Measurements from ENCODE around the gene FOXG1. TPM values are rescaled to one million over a fixed set of nuclear protein-coding genes. Genes with fewer than 3 reads are reported as not detected.

The FOXG1 gene
- total and polyA plus RNA-seq, 2 donors (not counting 1 experiment from before 2014, with no cell fraction given): not detected

DNA sequence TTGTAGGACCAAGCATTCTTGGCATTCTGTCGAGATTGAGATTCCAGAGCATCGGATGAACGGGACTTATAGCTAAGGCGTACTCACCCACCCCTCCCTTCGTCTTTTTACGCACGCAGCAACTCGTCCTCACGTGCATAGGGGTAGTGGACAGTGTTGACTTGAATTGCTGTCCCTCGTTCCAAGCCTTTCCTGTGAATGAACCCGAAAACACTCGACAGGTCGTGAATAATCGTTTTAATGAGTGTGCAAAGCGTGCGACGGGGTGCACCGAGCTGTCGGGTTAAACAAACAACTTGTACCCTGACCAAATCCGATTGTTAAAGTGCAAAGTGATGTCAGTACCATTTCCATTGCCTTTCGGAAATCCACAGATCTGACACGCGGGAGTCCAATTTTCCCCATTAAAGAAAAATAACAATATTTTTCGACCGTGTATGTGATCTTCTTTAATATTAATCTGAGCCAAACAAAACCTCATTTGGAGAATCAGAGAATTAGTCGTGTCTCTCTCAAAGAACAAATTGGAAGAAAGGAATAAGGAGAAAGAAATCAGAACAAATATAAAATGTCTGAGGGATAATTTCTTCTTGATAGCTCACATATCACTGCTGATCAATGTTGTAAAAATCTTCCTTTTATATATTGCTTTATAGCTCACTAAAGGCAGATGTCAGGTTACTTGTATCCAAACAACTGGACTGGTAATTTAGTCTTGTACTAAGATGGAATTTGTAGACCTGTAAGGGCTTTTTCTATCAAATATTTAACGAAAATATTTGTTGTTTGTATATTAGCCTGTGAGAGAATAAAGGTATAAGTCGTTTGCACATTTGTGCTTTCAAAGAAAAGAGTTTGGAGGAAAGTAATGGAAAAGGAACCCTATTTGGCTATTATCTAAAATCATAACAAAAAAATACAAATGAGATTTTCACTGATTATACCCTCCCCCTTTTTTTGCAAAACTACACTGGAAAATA lies 11.8 kb downstream of the FOXG1 start:
- Histone ChIP-seq H3K27ac (ENCODE audit: low read length in 2 of 2) (no peak overlapping the region), H4K20me1 (ENCODE audit: control insufficient read depth, insufficient read depth, low read length, poor library complexity, severe bottlenecking) (no peaks in the 10 kb centered on the region), H3K4me2 (replicated peaks; ENCODE audit: low read depth, low read length, poor library complexity, severe bottlenecking) (no peak overlapping the region), H2AFZ (ENCODE audit: insufficient read depth, low read depth, low read length, poor library complexity, severe bottlenecking) (no peak overlapping the region), H3K9me3 (ENCODE audit: control extremely low read depth in 1 of 3, control insufficient read depth in 2 of 3, insufficient read depth in 1 of 3, low read length in 2 of 3) (peaks cover 0 to 9% (median 0%) of the 10 kb centered on the region in 3 donors), H3K9ac (ENCODE audit: low read length) (no peak overlapping the region), H3K4me1 (ENCODE audit: control insufficient read depth in 2 of 2, insufficient read depth in 2 of 2, low read length in 2 of 2) (no peaks in the 10 kb centered on the region), H3K36me3 (replicated peaks in 1 of 2; ENCODE audit: control extremely low read depth in 1 of 2, control insufficient read depth in 1 of 2, extremely low read depth in 1 of 2, insufficient read depth in 2 of 2, low read length in 1 of 2) (no peaks in the 10 kb centered on the region), H3K79me2 (ENCODE audit: control insufficient read depth, insufficient read depth, low read length) (no peaks in the 10 kb centered on the region), H3K27me3 (replicated peaks in 1 of 4; ENCODE audit: control extremely low read depth in 1 of 4, control insufficient read depth in 3 of 4, insufficient read depth in 4 of 4, low read length in 3 of 4) (peaks cover 0 to 28% (median 19%) of the 10 kb centered on the region in 4 experiments), H3K4me3 (ENCODE audit: control extremely low read depth in 1 of 5, extremely low read depth in 1 of 5, insufficient read depth in 1 of 5, low read depth in 2 of 5, low read length in 4 of 5) (no peak overlapping the region)
- ChIA-PET POLR2A (no interaction called here), CTCF (no interaction called here)
- no peak overlapping the region for H3K4me3 Mint-ChIP-seq
- H3K4me1 Mint-ChIP-seq: no peaks in the 10 kb centered on the region
- TF ChIP-seq CTCF (IDR thresholded peaks at IDR 0.05) (no peak), EZH2 (IDR thresholded peaks at IDR 0.05; ENCODE audit: borderline replicate concordance, insufficient read depth, low read depth, low read length, poor library complexity, severe bottlenecking) (no peak)
- intact Hi-C loops (cut with micrococcal nuclease): no loop called here
- ATAC-seq (ENCODE audit: low read depth) (no peak), DNase-seq (no peak)
- 13% methylated on average over 14 of the region's 28 CpGs for WGBS (ENCODE audit: insufficient coverage)
- H3K27ac Mint-ChIP-seq: no peak overlapping the region
- peaks cover 89% of the 10 kb centered on the region for H3K27me3 Mint-ChIP-seq
- H3K9me3 Mint-ChIP-seq (ENCODE audit: insufficient read depth): no peaks in the 10 kb centered on the region

DNA sequence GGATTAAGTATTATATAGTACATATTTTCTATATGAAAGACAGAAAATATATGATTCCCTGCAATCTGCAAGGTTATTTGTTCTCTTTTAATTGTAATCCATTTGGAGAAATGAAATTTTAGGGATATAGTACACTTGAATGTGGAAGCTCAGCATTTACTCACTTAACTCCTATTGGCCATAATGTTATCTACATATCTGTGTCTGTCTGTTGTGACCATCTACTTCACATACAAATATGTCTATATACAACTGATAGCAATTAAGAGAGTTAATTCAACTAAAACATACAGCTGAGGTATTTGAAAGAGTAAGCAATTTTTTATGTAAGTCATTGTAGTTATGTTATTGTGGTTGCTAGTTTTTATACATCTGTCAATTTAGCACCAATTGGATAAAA lies 12.9 kb downstream of the FOXG1 start:
- peaks cover 90% of the 10 kb centered on the region for H3K27me3 Mint-ChIP-seq
- CTCF ChIA-PET: no interaction called here
- no peak overlapping the region for H3K4me3 Mint-ChIP-seq

More for the DNA sequence above, 12.9 kb downstream of the FOXG1 start:
- no peak overlapping the region for H3K4me3 ChIP-seq (ENCODE audit: control extremely low read depth in 1 of 5, extremely low read depth in 1 of 5, insufficient read depth in 1 of 5, low read depth in 2 of 5, low read length in 4 of 5)
- no peaks in the 10 kb centered on the region for H4K20me1 ChIP-seq (ENCODE audit: control insufficient read depth, insufficient read depth, low read length, poor library complexity, severe bottlenecking)
- POLR2A ChIA-PET: no interaction called here
- no peak overlapping the region for H3K9ac ChIP-seq (ENCODE audit: low read length)
- H3K9me3 ChIP-seq (ENCODE audit: control extremely low read depth in 1 of 3, control insufficient read depth in 2 of 3, insufficient read depth in 1 of 3, low read length in 2 of 3): peaks cover 0 to under 1% (median 0%) of the 10 kb centered on the region in 3 donors
- no peak overlapping the region for H2AFZ ChIP-seq (ENCODE audit: insufficient read depth, low read depth, low read length, poor library complexity, severe bottlenecking)
- Mint-ChIP-seq H3K4me1 (peaks cover 7% of the 10 kb centered on the region), H3K9me3 (ENCODE audit: insufficient read depth) (no peaks in the 10 kb centered on the region), H3K27ac (no peak overlapping the region)
- ATAC-seq (ENCODE audit: low read depth) (no peak), DNase-seq (no peak)
- no peaks in the 10 kb centered on the region for H3K36me3 ChIP-seq (replicated peaks in 1 of 2; ENCODE audit: control extremely low read depth in 1 of 2, control insufficient read depth in 1 of 2, extremely low read depth in 1 of 2, insufficient read depth in 2 of 2, low read length in 1 of 2)
- no peak overlapping the region for H3K4me2 ChIP-seq (replicated peaks; ENCODE audit: low read depth, low read length, poor library complexity, severe bottlenecking)
- no peak overlapping the region for H3K27ac ChIP-seq (ENCODE audit: low read length in 2 of 2)
- no peaks in the 10 kb centered on the region for H3K79me2 ChIP-seq (ENCODE audit: control insufficient read depth, insufficient read depth, low read length)
- peaks cover 0 to 6% of the 10 kb centered on the region in 2 donors for H3K4me1 ChIP-seq (ENCODE audit: control insufficient read depth in 2 of 2, insufficient read depth in 2 of 2, low read length in 2 of 2)
- H3K27me3 ChIP-seq (replicated peaks in 1 of 4; ENCODE audit: control extremely low read depth in 1 of 4, control insufficient read depth in 3 of 4, insufficient read depth in 4 of 4, low read length in 3 of 4): peaks cover 0 to 32% (median 20%) of the 10 kb centered on the region in 4 experiments
- TF ChIP-seq CTCF (IDR thresholded peaks at IDR 0.05) (no peak), EZH2 (IDR thresholded peaks at IDR 0.05; ENCODE audit: borderline replicate concordance, insufficient read depth, low read depth, low read length, poor library complexity, severe bottlenecking) (no peak)
- intact Hi-C loops (cut with micrococcal nuclease): no loop called here
